NCI-H128 (cell line): Measurements from ENCODE around the gene LAMA3.

ENCODE experiments used
- DNase-seq: peaks from one replicate; lab custom pipeline; 2025; ENCODE audit not compliant: unreplicated experiment; lab: John Stamatoyannopoulos, UW

The LAMA3 gene

GRCh38 chr18:23870676-23871380, 181.6 kb downstream of the LAMA3 start:
- no peak for DNase-seq

DNA sequence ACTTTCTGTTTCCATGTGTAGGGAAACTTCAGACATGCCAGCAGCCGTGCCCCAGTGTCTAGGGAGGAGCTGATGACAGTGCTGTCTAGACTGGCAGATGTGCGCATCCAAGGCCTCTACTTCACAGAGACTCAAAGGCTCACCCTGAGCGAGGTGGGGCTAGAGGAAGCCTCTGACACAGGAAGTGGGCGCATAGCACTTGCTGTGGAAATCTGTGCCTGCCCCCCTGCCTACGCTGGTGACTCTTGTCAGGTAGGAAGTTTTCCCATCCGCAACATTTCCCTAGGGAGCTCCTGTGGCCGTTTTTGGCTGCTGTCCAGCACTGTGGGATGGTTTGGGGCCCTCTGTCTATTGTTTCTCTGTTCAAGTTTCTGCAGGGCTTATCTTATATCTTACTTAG, 182.2 kb downstream of the LAMA3 start:
- peak; percentile 14 for DNase-seq

- DNase-seq: no peak
These were observed 183.7 kb downstream of the LAMA3 start for GRCh38 chr18:23872701-23873550.

GRCh38 chr18:23875966-23876895, 187.0 kb downstream of the LAMA3 start:
- DNase-seq: no peak

GRCh38 chr18:23876921-23877320, 187.7 kb downstream of the LAMA3 start:
- DNase-seq: no peak

GRCh38 chr18:23877371-23877770, 188.1 kb downstream of the LAMA3 start:
- no peak for DNase-seq

DNA sequence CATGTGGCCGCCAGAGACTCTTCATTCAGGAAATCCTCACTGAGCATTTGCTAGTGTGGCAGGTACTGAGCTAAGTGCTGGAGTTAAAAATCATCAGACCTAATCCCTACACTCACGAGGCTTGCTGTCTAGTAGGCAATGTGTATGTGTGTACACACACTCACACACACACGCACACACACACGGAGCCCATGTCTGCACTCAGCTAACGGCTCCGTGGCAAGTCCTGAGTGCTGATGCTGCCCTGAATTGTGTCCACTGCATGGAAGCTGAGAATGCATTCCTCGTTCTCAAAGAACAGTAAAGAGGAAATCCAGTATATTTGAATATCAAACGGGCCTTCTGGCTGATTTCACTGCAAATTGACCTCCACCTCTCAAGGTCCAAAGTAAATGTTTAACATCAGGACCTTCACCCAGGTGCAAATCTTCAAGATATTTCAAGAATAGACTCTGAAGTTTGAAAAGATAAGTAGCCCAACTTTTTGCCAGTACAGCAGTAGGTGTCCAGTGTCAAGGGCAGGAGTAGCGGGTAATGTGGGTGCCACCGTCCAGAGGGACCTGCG, 189.2 kb downstream of the LAMA3 start:
- DNase-seq: no peak

GRCh38 chr18:23879126-23879525, 189.9 kb downstream of the LAMA3 start:
- DNase-seq: no peak

DNA sequence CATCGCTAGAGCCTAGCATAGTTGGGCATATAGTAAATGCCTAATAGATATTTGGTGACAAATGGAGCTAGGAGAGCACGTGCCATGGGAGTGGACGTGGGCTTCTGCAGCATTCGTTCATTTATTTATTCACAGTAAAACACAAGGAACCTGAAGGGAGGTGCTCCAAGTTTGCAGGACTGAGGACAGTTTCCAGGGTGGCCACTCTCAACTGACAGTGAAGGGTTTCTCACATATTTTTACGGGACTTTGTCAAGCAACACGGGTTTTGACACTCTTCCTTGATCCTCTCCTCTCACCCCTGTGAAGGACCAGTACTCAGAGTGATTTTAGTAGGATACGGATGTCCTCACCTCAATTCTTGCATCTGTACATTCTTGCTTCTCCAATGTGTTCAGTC, 190.3 kb downstream of the LAMA3 start:
- DNase-seq: no peak

- DNase-seq: no peak
These were observed 190.8 kb downstream of the LAMA3 start for GRCh38 chr18:23879966-23880565.

DNA sequence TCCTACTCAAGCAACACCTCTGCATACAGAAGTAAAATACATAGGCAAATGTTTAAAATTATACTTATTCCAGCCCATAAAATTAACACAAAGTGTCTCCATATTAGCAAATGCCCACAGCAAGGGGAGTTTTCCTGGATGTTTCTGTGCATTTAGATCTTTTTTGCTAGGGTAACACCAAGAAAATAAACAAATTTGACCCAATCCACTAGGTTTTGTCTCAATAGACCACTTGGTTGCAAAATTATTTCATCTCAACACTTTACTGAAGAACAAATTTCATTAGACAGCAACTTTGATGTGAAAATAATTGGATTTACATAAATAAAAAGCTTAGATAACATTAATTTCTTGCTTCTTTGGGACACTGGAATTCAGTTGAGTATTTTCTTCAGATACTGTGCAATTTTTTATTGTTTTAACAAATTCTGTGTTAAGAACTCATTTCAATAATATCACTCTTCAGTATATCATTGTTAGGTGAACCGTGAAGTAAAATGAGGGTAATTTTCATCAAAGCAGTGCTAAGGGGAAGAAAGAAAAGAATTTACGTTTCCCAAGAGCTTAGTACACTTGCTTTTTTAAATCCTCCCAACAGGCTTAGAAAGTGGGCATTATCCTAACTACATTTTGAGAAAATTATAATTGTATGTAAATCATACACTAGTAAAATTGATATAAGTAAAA, 191.8 kb downstream of the LAMA3 start:
- DNase-seq: no peak

- DNase-seq: peak; percentile 69
These were observed 192.5 kb downstream of the LAMA3 start for GRCh38 chr18:23881778-23882177.

DNA sequence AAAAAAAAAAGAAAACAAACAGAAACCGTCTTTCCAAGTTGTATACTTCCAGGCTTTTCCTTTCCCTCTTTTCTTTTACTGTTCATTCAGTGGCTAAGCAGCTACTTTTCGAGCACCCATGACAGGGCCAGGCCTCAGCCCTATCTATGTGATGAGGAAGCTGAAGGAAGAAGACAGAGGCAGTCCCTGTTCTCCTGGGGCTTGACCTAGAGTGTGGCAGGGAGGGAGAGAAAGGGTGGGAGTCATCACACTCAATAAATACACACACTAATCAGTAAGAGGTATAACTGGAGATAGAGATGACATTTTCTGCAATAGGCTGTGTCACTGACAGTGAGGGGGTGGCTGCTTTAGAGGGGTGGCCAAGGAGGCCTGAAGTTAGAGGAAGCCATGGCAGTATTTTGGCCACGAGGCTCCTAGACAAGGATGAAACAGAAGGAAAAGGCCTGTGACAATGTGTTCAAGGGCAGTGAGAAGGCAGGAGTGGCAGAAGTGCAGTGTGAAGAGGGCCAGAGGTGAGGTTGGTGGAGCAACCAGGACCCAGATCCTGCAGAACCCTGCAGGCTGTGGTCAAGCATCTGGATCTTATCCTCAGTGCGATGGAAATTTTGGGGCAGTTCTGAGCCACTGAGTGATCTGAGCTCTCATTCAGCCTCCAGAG, 193.5 kb downstream of the LAMA3 start:
- no peak for DNase-seq

GRCh38 chr18:23883277-23883790, 194.1 kb downstream of the LAMA3 start:
- peak; percentile 19 for DNase-seq

- DNase-seq: no peak
These were observed 195.6 kb downstream of the LAMA3 start for GRCh38 chr18:23884681-23885375.

- no peak for DNase-seq
These were observed 196.5 kb downstream of the LAMA3 start for GRCh38 chr18:23885750-23886149.

DNA sequence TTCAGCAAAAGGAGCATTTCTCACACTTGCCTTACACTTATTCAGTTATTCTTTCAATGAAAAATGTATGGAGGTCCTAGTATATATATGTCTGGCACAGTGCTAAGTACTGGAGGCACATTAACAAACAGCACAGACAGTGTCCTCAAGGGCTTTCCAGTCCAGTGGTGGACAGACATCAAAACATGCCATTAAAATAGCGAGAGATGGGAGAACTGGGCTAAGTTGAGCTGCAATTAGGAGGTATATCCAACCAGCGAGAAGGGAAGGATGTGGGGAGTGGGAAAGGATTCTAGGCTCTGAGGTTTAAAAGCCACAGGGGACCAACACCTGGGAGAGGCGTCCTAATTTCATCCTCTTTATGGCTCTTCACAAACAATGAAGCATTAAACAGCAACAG, 197.8 kb downstream of the LAMA3 start:
- peak; percentile 50 for DNase-seq

DNA sequence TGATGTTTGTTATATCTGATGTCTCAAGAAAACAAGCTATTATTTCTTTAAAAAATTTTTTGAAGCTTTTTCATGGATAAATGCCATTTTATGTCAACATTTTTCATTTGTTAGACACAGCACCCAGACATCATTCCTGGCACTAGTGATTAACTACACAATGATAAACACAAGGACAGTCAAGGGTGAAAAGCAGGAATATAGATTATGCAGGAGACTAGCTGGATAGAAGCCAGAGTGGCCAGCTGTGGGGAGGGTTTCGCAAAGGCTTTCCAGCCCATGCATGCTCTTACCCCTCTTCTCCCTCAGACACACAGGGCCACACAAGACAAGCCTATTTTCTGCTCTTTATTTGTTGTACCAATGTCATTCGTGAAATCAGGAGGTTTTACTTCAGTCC, 198.2 kb downstream of the LAMA3 start:
- peak; percentile 42 for DNase-seq

- no peak for DNase-seq
These were observed 199.6 kb downstream of the LAMA3 start for GRCh38 chr18:23888881-23889280.
